NB4 (cell line): ENCODE measurements around the gene CMBL.

Experiments
- DNase-seq: peaks from one replicate; pipeline ENCODE4 v3.0.0; 2010; ENCODE audit warnings: low read depth
- H3K4me3 ChIP-seq: one replicate; pipeline ENCODE4 v1.5.1; 2011; ENCODE audit warnings: mild to moderate bottlenecking, low read depth, low read length, moderate library complexity
- MYC ChIP-seq: IDR thresholded peaks from 2 replicates; pipeline ENCODE4 v1.6.1; 2011; ENCODE audit warnings: low read depth, low read length
- POLR2A ChIP-seq: IDR thresholded peaks from 2 replicates; pipeline ENCODE4 v1.6.1; 2011; ENCODE audit warnings: mild to moderate bottlenecking; ENCODE audit not compliant: insufficient read length; ENCODE audit errors: extremely low read depth
- TF ChIP-seq, protein P1 (sequence below): IDR thresholded peaks from 2 replicates; pipeline ENCODE4 v1.6.1; 2011; ENCODE audit warnings: low read depth, low read length
- TF ChIP-seq, protein P2 (sequence below): IDR thresholded peaks from one replicate; pipeline ENCODE4 v1.5.1; 2012; ENCODE audit warnings: low read depth, low read length

CMBL gene

DNA sequence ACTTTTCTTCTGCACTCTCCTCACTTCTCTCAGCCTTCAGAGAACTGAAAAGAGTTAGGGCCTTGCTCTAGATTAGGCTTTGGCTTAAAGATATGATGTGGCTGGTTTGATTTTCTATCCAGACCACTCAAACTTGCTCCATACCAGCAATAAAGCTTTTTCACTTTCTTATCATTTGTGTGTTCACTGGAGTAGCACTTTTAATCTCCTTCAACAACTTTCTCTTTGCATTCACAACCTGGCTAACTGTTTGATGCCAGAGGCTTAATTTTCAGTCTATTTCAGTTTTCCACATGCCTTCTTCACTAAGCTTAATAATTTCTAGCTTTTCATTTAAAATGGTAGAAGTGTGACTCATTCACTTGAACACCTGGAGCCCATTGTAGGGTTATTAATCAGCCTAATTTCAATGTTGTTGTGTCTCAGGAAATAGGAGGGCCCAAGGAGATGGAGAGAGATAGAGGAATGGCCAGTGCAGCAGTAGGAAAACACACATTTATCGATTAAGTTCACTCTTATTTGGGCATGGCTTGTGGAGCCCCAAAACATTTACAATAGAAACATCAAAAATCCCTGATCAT, 64.0 kb downstream of the CMBL start:
- H3K4me3 ChIP-seq, result no peak overlapping the region
- DNase-seq, result no peak
- TF ChIP-seq MYC, result no peak
- no peak for TF ChIP-seq POLR2A
- TF ChIP-seq, protein P1, sequence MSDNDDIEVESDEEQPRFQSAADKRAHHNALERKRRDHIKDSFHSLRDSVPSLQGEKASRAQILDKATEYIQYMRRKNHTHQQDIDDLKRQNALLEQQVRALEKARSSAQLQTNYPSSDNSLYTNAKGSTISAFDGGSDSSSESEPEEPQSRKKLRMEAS, result no peak
- TF ChIP-seq, protein P2, sequence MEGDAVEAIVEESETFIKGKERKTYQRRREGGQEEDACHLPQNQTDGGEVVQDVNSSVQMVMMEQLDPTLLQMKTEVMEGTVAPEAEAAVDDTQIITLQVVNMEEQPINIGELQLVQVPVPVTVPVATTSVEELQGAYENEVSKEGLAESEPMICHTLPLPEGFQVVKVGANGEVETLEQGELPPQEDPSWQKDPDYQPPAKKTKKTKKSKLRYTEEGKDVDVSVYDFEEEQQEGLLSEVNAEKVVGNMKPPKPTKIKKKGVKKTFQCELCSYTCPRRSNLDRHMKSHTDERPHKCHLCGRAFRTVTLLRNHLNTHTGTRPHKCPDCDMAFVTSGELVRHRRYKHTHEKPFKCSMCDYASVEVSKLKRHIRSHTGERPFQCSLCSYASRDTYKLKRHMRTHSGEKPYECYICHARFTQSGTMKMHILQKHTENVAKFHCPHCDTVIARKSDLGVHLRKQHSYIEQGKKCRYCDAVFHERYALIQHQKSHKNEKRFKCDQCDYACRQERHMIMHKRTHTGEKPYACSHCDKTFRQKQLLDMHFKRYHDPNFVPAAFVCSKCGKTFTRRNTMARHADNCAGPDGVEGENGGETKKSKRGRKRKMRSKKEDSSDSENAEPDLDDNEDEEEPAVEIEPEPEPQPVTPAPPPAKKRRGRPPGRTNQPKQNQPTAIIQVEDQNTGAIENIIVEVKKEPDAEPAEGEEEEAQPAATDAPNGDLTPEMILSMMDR, result no peak

DNA sequence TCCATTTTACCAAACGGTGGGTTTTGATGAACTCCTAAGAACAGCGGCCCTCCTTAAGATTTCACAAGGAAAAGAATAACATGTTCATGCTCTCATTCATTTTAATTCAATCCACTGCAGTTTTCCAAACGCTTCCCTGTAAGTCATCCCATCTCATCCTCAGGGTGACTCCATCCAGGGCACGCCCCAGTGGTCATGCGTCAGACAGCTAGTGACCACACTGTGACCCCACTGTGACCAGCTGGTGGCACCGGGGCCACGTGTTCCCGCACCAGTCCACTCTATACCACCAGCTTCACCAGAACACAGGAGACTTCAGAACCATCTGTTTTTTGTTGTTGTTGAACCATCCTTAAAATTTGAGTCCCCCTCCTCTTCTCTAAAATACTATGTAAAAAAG, 72.4 kb downstream of the CMBL start:
- no peak for DNase-seq
- H3K4me3 ChIP-seq, result no peak overlapping the region
- TF ChIP-seq POLR2A, result no peak

DNA sequence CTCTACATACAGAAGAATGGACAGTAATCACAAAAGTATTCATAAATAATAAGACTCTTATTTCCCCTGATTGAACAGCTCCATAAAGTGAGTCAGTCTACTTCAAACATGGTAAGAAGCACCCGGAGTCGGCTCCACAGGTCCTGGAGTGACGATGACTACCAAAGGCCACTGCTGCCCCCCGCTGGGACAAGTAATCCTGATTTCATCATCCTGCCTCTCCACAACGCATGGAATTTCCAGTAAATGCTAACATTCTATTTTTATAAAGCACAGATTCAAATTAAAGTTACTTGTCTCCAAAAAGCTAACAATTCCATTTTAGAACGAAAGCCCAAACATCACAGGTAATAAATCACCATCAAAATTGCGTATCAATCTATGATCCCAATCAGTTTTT, 74.2 kb downstream of the CMBL start:
- TF ChIP-seq, protein P1, result no peak
- no peak for TF ChIP-seq POLR2A
- no peak overlapping the region for H3K4me3 ChIP-seq
- DNase-seq, result peak; percentile 26

DNA sequence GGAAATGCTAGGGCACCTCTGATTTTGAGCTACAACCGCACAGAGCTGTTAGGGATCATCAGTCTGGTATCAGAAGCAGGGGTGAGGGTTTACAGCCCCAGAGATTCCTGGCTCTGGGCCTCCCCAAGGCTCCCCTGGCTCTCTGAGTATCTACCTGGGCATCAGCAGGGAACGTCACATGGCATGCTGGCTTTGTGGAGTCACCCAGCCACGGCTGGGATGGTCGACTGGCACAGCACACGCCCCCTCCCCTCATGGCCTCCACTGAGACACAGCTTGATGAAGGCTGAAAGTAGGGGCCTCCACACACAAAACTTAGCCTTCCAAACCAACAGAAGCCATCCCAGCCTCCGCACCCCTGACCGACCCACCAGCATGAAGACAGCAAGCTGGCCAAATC, 74.7 kb downstream of the CMBL start:
- TF ChIP-seq, protein P2, result no peak
- TF ChIP-seq, protein P1, result no peak
- TF ChIP-seq MYC, result no peak
- no peak for TF ChIP-seq POLR2A
- H3K4me3 ChIP-seq, result no peak overlapping the region
- no peak for DNase-seq

DNA sequence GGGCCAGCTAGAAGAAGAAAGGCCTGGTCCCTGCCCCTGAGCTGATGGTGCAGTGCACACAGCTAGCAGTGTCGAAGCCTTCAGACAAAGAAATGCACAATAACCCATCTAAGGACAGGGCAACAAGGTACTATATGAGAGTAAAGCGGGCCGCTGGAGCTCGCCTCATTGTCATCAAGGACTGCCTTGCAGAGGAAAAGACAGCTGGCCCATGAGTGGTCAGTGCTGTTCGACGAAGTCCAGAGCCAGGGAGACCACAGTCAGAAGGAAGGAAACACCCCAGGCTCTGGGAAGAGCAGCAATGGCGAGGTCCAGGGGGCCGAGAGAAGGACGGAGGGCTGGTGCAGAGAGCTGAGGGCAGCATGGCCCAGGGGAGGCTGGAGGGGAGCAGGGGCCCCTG, 75.3 kb downstream of the CMBL start:
- no peak overlapping the region for H3K4me3 ChIP-seq
- no peak for DNase-seq
- TF ChIP-seq, protein P1, result no peak
- TF ChIP-seq POLR2A (no peak), MYC (no peak)
- TF ChIP-seq, protein P2, result no peak

DNA sequence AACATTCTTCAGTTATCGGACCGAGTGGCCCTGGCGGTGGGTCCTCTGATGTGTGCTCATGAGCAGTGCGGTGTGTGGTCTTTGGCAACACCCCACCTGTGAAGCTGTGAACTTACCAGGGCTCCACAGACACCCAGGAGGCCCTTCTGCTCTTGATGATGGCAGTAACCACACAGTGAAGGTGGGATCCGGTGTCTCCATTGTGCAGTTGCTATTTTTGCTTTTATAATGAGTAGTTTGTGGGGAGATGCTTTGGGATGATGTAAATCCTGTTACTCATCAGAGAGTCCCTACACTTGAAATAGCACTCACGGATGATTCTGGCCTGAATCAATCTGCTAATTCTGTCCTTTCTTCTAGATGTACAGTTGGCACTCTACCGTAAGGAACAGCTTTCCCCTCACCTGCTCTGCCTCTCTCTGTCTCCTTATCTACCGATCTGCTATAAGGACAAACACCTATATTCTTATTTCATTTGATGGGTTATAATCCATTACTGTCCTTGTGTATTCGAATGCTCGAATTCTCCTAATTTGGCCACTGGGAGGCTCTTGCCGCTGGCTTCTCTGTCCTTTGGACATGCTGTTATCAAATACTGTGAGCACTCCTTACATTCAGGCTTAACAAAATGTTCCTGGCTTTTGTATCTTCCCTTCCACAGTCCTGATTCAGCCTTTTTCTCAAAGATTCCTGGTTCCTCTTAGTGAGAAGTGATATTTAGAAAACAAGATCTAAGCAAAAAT, 78.2 kb downstream of the CMBL start:
- TF ChIP-seq, protein P1, result no peak
- TF ChIP-seq, protein P2, result peak; percentile 13
- TF ChIP-seq POLR2A, result no peak
- no peak for DNase-seq
- no peak overlapping the region for H3K4me3 ChIP-seq

DNA sequence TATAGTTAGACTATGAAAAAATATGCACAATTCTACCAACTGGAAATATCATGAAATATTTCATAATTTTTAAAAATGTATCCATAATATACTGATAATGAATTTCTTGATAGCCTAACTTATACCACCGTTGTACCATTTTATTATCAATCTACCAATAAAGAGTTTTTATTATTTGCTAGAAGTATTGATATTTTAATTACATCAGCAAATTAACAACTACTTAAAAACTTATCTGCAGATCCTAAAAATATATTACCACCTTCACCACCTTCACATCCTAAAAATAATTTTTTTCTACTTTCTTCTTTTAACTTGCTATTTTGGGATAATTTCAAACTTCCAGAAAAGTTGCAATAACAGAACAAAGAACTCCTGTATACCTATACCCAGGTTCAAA, 79.4 kb downstream of the CMBL start:
- H3K4me3 ChIP-seq, result no peak overlapping the region
- DNase-seq, result no peak
- TF ChIP-seq, protein P2, result no peak
- TF ChIP-seq, protein P1, result no peak
- TF ChIP-seq MYC (no peak), POLR2A (no peak)
